Loucy (cell line): Measurements from ENCODE around the gene GALR2.
"Not testable (repeated sequence)": the region's sequence is repeated elsewhere in the genome, so short reads cannot be mapped to it uniquely, and the experiment has no call there.

Source experiments
- H2AFZ ChIP-seq: fragments of 200-600 bp; sonication (generic); 2 replicates; pipeline ENCODE4 v1.6.0; 2016; ENCODE audit warnings: antibody characterized with exemption, mild to moderate bottlenecking, low read length, moderate library complexity
- H3F3A ChIP-seq: fragments of 200-600 bp; 2 replicates; pipeline ENCODE4 v1.6.0; 2016; ENCODE audit warnings: antibody characterized with exemption, low read depth, mild to moderate bottlenecking
- H3K27me3 ChIP-seq: fragments of 200-600 bp; sonication (generic); 2 replicates; pipeline ENCODE4 v1.6.1; 2014; ENCODE audit warnings: low read length, mild to moderate bottlenecking; ENCODE audit not compliant: insufficient read depth, poor library complexity, severe bottlenecking
- H3K36me3 ChIP-seq: fragments of 200-600 bp; sonication (generic); 2 replicates; pipeline ENCODE4 v1.6.1; 2016; ENCODE audit warnings: low read length; ENCODE audit not compliant: insufficient read depth
- H3K4me1 ChIP-seq: fragments of 200-600 bp; sonication (generic); 2 replicates; pipeline ENCODE4 v1.5.1; 2014; ENCODE audit warnings: low read length, mild to moderate bottlenecking; ENCODE audit not compliant: insufficient read depth, poor library complexity, severe bottlenecking
- H3K4me2 ChIP-seq: fragments of 200-600 bp; sonication (generic); 2 replicates; pipeline ENCODE4 v1.6.0; 2014; ENCODE audit warnings: antibody characterized with exemption, low read length, low read depth, mild to moderate bottlenecking; ENCODE audit not compliant: poor library complexity, severe bottlenecking
- H3K4me3 ChIP-seq: fragments of 200-600 bp; sonication (generic); 2 replicates; pipeline ENCODE4 v1.5.1; 2014; ENCODE audit warnings: low read length, mild to moderate bottlenecking, mixed read lengths; ENCODE audit not compliant: poor library complexity, severe bottlenecking
- H3K79me2 ChIP-seq: fragments of 200-600 bp; sonication (generic); 2 replicates; pipeline ENCODE4 v1.6.1; 2014; ENCODE audit warnings: low read length; ENCODE audit not compliant: insufficient read depth
- H3K9ac ChIP-seq: fragments of 200-600 bp; sonication (generic); 2 replicates; pipeline ENCODE4 v1.6.0; 2014; ENCODE audit warnings: mild to moderate bottlenecking, low read depth, low read length, moderate library complexity; ENCODE audit not compliant: poor library complexity, severe bottlenecking
- H3K9me2 ChIP-seq: fragments of 200-600 bp; sonication (generic); replicated peaks from 2 replicates; pipeline ENCODE4 v1.6.1; 2016; ENCODE audit warnings: low read depth, low read length, mixed read lengths
- H3K9me3 ChIP-seq: fragments of 200-600 bp; sonication (generic); 2 replicates; pipeline ENCODE4 v1.6.1; 2014; ENCODE audit warnings: mild to moderate bottlenecking, antibody characterized with exemption, low read length, low read depth; ENCODE audit not compliant: insufficient read depth
- H4K20me1 ChIP-seq: fragments of 200-600 bp; sonication (generic); 2 replicates; pipeline ENCODE4 v1.6.0; 2014; ENCODE audit warnings: antibody characterized with exemption, low read length, mild to moderate bottlenecking; ENCODE audit not compliant: insufficient read depth, poor library complexity, severe bottlenecking
- CTCF ChIP-seq: fragments of 200-600 bp; sonication (generic); conservative IDR thresholded peaks from 2 replicates; pipeline ENCODE4 v1.5.1; 2014; ENCODE audit warnings: mild to moderate bottlenecking, antibody characterized with exemption, low read length
- EZH2phosphoT487 ChIP-seq: fragments of 200-600 bp; IDR thresholded peaks from 2 replicates; pipeline ENCODE4 v1.6.1; 2018; ENCODE audit warnings: antibody characterized with exemption, mild to moderate bottlenecking, moderate library complexity, borderline replicate concordance

GALR2 gene

GRCh38 chr17:76038050-76038449 is 36.5 kb upstream of the GALR2 start:
- no peaks in the 10 kb centered on the region for H3K9me3 ChIP-seq
- no peak overlapping the region for H3K9ac ChIP-seq
- H3K36me3 ChIP-seq: peaks cover 50% of the 10 kb centered on the region; the same call in 1 of the 2 replicates
- H3K79me2 ChIP-seq: no peaks in the 10 kb centered on the region
- H4K20me1 ChIP-seq: no peaks in the 10 kb centered on the region
- peaks cover 18% of the 10 kb centered on the region for H3K4me1 ChIP-seq
- H3K9me2 ChIP-seq: no peaks in the 10 kb centered on the region
- no peak overlapping the region for H3K4me3 ChIP-seq
- H3F3A ChIP-seq: no peaks in the 10 kb centered on the region
- no peak overlapping the region for H2AFZ ChIP-seq
- H3K4me2 ChIP-seq: no peak overlapping the region
- H3K27me3 ChIP-seq: no peaks in the 10 kb centered on the region
- TF ChIP-seq EZH2phosphoT487 (no peak), CTCF (no peak)

GRCh38 chr17:76039121-76039520 is 35.5 kb upstream of the GALR2 start:
- Histone ChIP-seq H3K4me1 (peaks cover 18% of the 10 kb centered on the region), H3K27me3 (no peaks in the 10 kb centered on the region), H3K36me3 (peaks cover 61% of the 10 kb centered on the region; the same call in 1 of the 2 replicates), H3K9me2 (no peaks in the 10 kb centered on the region), H2AFZ (no peak overlapping the region), H3K4me2 (no peak overlapping the region), H3K79me2 (no peaks in the 10 kb centered on the region), H3K9me3 (no peaks in the 10 kb centered on the region), H3K4me3 (no peak overlapping the region), H4K20me1 (no peaks in the 10 kb centered on the region), H3F3A (no peaks in the 10 kb centered on the region), H3K9ac (no peak overlapping the region)
- no peak for TF ChIP-seq EZH2phosphoT487
- TF ChIP-seq CTCF: no peak

GRCh38 chr17:76040376-76040775 is 34.2 kb upstream of the GALR2 start:
- no peaks in the 10 kb centered on the region for H3K27me3 ChIP-seq
- H3K9me2 ChIP-seq: no peaks in the 10 kb centered on the region
- H3F3A ChIP-seq: no peaks in the 10 kb centered on the region
- TF ChIP-seq EZH2phosphoT487: no peak
- TF ChIP-seq CTCF: no peak
- no peak overlapping the region for H2AFZ ChIP-seq
- H3K9ac ChIP-seq: no peak overlapping the region
- H3K4me3 ChIP-seq: no peak overlapping the region
- no peak overlapping the region for H3K4me2 ChIP-seq
- peaks cover 9% of the 10 kb centered on the region for H3K4me1 ChIP-seq
- no peaks in the 10 kb centered on the region for H3K9me3 ChIP-seq
- H3K79me2 ChIP-seq: no peaks in the 10 kb centered on the region
- peaks cover 73% of the 10 kb centered on the region; the same call in 1 of the 2 replicates for H3K36me3 ChIP-seq
- H4K20me1 ChIP-seq: no peaks in the 10 kb centered on the region

GRCh38 chr17:76042868-76043267 is 31.7 kb upstream of the GALR2 start:
- not testable (repeated sequence) for H3K27me3 ChIP-seq, H3K4me3 ChIP-seq, H3K9me2 ChIP-seq, H3K9me3 ChIP-seq, H3F3A ChIP-seq, H3K4me2 ChIP-seq, H2AFZ ChIP-seq, H3K79me2 ChIP-seq, H3K4me1 ChIP-seq, H4K20me1 ChIP-seq, H3K9ac ChIP-seq
- H3K36me3 ChIP-seq: peaks cover 94% of the 10 kb centered on the region; the same call in 1 of the 2 replicates

GRCh38 chr17:76044475-76045007 is 30.0 kb upstream of the GALR2 start:
- not testable (repeated sequence) for H3F3A ChIP-seq, H3K9me3 ChIP-seq, H3K9me2 ChIP-seq, H3K9ac ChIP-seq, H2AFZ ChIP-seq, H3K79me2 ChIP-seq, H3K4me2 ChIP-seq, H3K27me3 ChIP-seq, H4K20me1 ChIP-seq, H3K4me1 ChIP-seq, H3K4me3 ChIP-seq
- peaks cover 94% of the 10 kb centered on the region; the same call in 1 of the 2 replicates for H3K36me3 ChIP-seq
